OCI-LY7 (cell line): ENCODE data around the gene PEMT. TPM values are rescaled to one million over a fixed set of nuclear protein-coding genes. Genes with fewer than 3 reads are reported as not detected.

Source experiments
- BruUV-seq: library from RNA; stranded (reverse); fragments of 400-500 nt; replicated peaks from 2 replicates; lab custom pipeline; 2021; lab: Mats Ljungman, UMichigan
- CTCF ChIA-PET: fragments of 300-600 bp; sonication (Branson Sonifier 250); formaldehyde crosslinking; loops from one replicate; lab custom pipeline; 2022; ENCODE audit warnings: antibody characterized with exemption; ENCODE audit not compliant: unreplicated experiment; lab: Charles Lee
- POLR2A ChIA-PET: fragments of 300-600 bp; sonication (Branson Sonifier 250); formaldehyde crosslinking; loops from one replicate; lab custom pipeline; 2022; ENCODE audit warnings: antibody characterized with exemption; lab: Charles Lee
- DNase-seq: peaks from one replicate; pipeline ENCODE4 v3.0.0-alpha.2; 2015; ENCODE audit warnings: low spot score
- H2AFZ ChIP-seq: fragments of 200-600 bp; sonication (generic), shearing (Covaris generic); 2 replicates; pipeline ENCODE4 v1.6.1; 2014; ENCODE audit warnings: mild to moderate bottlenecking, antibody characterized with exemption, low read length, moderate library complexity
- H3K27ac ChIP-seq: fragments of 200-600 bp; sonication (generic); 2 replicates; pipeline ENCODE4 v1.5.1; 2014; ENCODE audit warnings: mixed run types, low read depth, mild to moderate bottlenecking, moderate library complexity, low read length, inconsistent platforms; ENCODE audit not compliant: poor library complexity, severe bottlenecking
- H3K36me3 ChIP-seq: fragments of 200-600 bp; sonication (generic); 2 replicates; pipeline ENCODE4 v1.6.1; 2014; ENCODE audit warnings: mild to moderate bottlenecking, antibody characterized with exemption, low read length, moderate library complexity, mixed read lengths; ENCODE audit not compliant: insufficient read depth
- H3K4me1 ChIP-seq: fragments of 200-600 bp; sonication (generic); 2 replicates; pipeline ENCODE4 v1.5.1; 2014; ENCODE audit warnings: mild to moderate bottlenecking, low read length; ENCODE audit not compliant: insufficient read depth, poor library complexity, severe bottlenecking
- H3K4me2 ChIP-seq: fragments of 200-600 bp; sonication (generic); 2 replicates; pipeline ENCODE4 v1.6.1; 2014; ENCODE audit warnings: mild to moderate bottlenecking, low read length
- H3K4me3 ChIP-seq: fragments of 200-600 bp; sonication (generic); 2 replicates; pipeline ENCODE4 v1.5.1; 2014; ENCODE audit warnings: mild to moderate bottlenecking, low read depth, low read length; ENCODE audit not compliant: poor library complexity, severe bottlenecking
- H3K79me2 ChIP-seq: fragments of 200-600 bp; sonication (generic); 2 replicates; pipeline ENCODE4 v1.6.1; 2016; ENCODE audit warnings: low read depth, mild to moderate bottlenecking, low read length, moderate library complexity, mixed read lengths; ENCODE audit not compliant: insufficient read depth
- H3K9me2 ChIP-seq: fragments of 200-600 bp; sonication (generic); 2 replicates; pipeline ENCODE4 v1.6.1; 2016; ENCODE audit warnings: mild to moderate bottlenecking, low read length, mixed read lengths; ENCODE audit not compliant: insufficient read depth
- H3K9me3 ChIP-seq: fragments of 200-600 bp; sonication (generic); 2 replicates; pipeline ENCODE4 v1.6.1; 2014; ENCODE audit warnings: mild to moderate bottlenecking, mixed run types, low read length, mixed read lengths
- H4K20me1 ChIP-seq: fragments of 200-600 bp; sonication (generic); 2 replicates; pipeline ENCODE4 v1.6.1; 2014; ENCODE audit warnings: mild to moderate bottlenecking, antibody characterized with exemption, low read length, moderate library complexity, mixed read lengths; ENCODE audit not compliant: insufficient read depth
- EZH2phosphoT487 ChIP-seq: fragments of 200-600 bp; sonication (generic); IDR thresholded peaks from 2 replicates; pipeline ENCODE4 v1.6.1; 2018; ENCODE audit warnings: low read depth, borderline replicate concordance, mild to moderate bottlenecking, mixed run types, antibody characterized with exemption, low read length, moderate library complexity, mixed read lengths
- intact Hi-C: fragments of 100-400 bp; cut with micrococcal nuclease; formaldehyde crosslinking; loops from one replicate; pipeline ENCODE4 v1.10.0; 2022; ENCODE audit not compliant: unreplicated experiment
- total RNA-seq, 2 experiments: library from RNA; depleted of rRNA in 1 of 2; stranded (reverse); fragments of >200 nt in 1 of 2; shearing (Covaris generic) in 1 of 2; gene quantifications; 2 replicates each; pipeline ENCODE4 v1.2.3, GENCODE V29; 2014 to 2022
- TF ChIP-seq, protein P1 (sequence below): fragments of 200-600 bp; sonication (generic); conservative IDR thresholded peaks from 2 replicates; pipeline ENCODE4 v1.5.1; 2014; ENCODE audit warnings: mild to moderate bottlenecking, antibody characterized with exemption, low read length, moderate library complexity, mixed read lengths

PEMT gene
- total RNA-seq, 2 experiments from 2014 or later: 27.3 to 53.5 TPM

DNA sequence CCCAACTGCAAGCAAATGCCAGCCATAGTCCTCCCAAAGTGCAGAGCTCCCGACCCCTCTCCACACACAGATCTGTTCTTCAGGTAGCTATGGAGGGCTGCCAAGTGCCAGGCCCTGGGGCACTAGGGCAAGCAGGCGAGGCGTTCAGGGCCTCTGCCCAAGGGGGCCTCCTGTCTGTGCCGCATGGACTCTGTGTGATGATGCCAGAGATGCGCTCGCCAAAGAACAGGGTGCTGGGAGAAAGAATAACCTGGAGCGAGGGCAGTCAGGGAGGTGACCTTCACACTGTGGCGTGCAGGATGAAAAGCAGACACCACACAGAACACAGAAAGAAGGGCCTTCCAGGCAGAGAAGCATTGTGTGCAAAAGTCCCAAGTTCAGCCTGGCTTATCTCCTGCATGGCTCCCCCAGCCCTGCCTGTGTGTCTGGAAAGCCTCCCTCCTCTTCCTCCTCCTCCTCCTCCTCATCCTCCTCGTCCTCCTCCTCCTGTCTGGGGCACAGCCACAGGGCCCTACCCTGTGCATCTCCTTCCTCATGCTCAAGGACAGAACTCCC, 44.2 kb downstream of the PEMT start:
- H3K9me3 ChIP-seq: no peaks in the 10 kb centered on the region
- H3K4me2 ChIP-seq: no peak overlapping the region
- H3K27ac ChIP-seq: no peak overlapping the region
- TF ChIP-seq EZH2phosphoT487: no peak
- TF ChIP-seq, protein P1, sequence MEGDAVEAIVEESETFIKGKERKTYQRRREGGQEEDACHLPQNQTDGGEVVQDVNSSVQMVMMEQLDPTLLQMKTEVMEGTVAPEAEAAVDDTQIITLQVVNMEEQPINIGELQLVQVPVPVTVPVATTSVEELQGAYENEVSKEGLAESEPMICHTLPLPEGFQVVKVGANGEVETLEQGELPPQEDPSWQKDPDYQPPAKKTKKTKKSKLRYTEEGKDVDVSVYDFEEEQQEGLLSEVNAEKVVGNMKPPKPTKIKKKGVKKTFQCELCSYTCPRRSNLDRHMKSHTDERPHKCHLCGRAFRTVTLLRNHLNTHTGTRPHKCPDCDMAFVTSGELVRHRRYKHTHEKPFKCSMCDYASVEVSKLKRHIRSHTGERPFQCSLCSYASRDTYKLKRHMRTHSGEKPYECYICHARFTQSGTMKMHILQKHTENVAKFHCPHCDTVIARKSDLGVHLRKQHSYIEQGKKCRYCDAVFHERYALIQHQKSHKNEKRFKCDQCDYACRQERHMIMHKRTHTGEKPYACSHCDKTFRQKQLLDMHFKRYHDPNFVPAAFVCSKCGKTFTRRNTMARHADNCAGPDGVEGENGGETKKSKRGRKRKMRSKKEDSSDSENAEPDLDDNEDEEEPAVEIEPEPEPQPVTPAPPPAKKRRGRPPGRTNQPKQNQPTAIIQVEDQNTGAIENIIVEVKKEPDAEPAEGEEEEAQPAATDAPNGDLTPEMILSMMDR: no peak
- no peaks in the 10 kb centered on the region for H4K20me1 ChIP-seq
- intact Hi-C loops: no loop called here
- POLR2A ChIA-PET: no interaction called here
- no peaks in the 10 kb centered on the region for H3K79me2 ChIP-seq
- BruUV-seq: no TSS peak
- no peak for DNase-seq
- CTCF ChIA-PET: interaction anchor here (0.6 kb wide), 1 partner anchor 27 kb away, joined by 3 read pairs; no protein-coding TSS in a partner anchor
- H2AFZ ChIP-seq: no peak overlapping the region
- H3K36me3 ChIP-seq: no peaks in the 10 kb centered on the region
- no peaks in the 10 kb centered on the region for H3K9me2 ChIP-seq
- no peak overlapping the region for H3K4me3 ChIP-seq
- no peaks in the 10 kb centered on the region for H3K4me1 ChIP-seq

DNA sequence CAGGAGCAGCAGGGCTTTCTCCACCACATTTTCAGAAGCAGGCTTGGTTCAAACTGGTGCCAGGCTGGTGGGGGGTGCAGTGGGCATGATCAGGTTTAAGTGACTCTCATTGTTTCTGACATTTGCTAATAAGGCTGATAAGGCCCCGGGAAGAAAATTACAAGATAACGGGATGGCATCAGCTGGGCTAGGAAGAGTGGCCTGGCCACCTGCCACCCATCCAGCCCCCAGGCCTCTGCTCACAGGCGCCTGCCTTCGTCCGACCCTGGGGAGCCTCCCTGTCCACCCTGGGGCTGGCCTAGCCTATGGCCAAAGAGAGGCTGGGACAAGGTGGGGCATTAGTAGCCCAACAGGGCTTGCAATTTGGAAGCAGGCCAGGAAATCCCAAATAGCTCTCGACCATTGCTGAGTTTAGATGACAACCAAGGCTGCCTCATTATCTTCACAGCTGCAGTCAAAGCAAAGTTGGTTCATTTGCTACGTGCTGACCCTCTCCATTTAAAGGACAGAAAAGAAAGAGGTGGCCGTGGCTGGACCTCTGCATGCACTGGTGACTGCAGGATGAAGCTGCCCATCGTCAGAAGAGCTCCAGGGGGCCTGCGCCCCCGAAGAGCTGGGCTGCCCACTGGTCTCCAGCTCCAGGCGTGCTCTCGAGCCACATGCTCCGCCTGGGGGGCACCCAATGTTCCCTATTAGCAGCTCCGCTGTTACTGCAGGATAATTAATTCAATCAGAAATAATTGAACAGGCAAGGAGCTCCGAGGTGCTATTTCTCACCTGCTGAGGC, 44.9 kb downstream of the PEMT start:
- H3K36me3 ChIP-seq: no peaks in the 10 kb centered on the region
- no peaks in the 10 kb centered on the region for H3K9me2 ChIP-seq
- no peak for DNase-seq
- H4K20me1 ChIP-seq: no peaks in the 10 kb centered on the region
- ChIA-PET POLR2A (no interaction called here), CTCF (interaction anchor here (0.6 kb wide), 1 partner anchor 27 kb away, joined by 3 read pairs; no protein-coding TSS in a partner anchor)
- no peaks in the 10 kb centered on the region for H3K4me1 ChIP-seq
- H3K27ac ChIP-seq: no peak overlapping the region
- no peaks in the 10 kb centered on the region for H3K79me2 ChIP-seq
- H3K4me3 ChIP-seq: no peak overlapping the region
- TF ChIP-seq EZH2phosphoT487: no peak
- TF ChIP-seq, protein P1: no peak
- no TSS peak for BruUV-seq
- H3K9me3 ChIP-seq: no peaks in the 10 kb centered on the region
- intact Hi-C loops: no loop called here
- H2AFZ ChIP-seq: no peak overlapping the region
- no peak overlapping the region for H3K4me2 ChIP-seq

DNA sequence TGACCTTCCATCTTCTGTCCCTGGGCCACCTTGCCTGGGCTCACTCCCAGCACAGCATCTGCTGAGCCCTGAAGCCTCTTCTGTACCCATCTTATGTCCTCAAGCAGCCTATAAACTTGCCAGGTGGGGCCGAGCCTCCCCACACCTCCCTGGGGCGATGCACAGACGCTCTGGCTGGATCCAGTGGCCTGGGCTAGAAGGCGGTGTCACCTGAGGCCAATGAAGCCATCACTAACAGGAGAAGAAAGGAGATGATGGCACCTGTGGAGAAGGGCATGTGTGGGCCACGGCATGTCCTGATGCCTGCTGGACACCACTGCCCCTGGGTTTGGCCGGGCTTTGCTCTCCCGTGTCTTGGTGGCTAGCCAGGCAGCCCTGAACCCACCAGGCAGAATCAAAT, 45.5 kb downstream of the PEMT start:
- Histone ChIP-seq H2AFZ (no peak overlapping the region), H3K4me3 (no peak overlapping the region), H3K4me1 (no peaks in the 10 kb centered on the region), H3K36me3 (no peaks in the 10 kb centered on the region), H3K4me2 (no peak overlapping the region), H3K27ac (no peak overlapping the region), H3K79me2 (no peaks in the 10 kb centered on the region), H3K9me2 (no peaks in the 10 kb centered on the region), H4K20me1 (no peaks in the 10 kb centered on the region), H3K9me3 (no peaks in the 10 kb centered on the region)
- POLR2A ChIA-PET: no interaction called here
- BruUV-seq: no TSS peak
- no peak for DNase-seq
- TF ChIP-seq, protein P1: no peak
- TF ChIP-seq EZH2phosphoT487: no peak
- intact Hi-C loops: no loop called here
- CTCF ChIA-PET: no interaction called here
